ENCODE measurements around the gene CRISP2.

Gene CRISP2

DNA sequence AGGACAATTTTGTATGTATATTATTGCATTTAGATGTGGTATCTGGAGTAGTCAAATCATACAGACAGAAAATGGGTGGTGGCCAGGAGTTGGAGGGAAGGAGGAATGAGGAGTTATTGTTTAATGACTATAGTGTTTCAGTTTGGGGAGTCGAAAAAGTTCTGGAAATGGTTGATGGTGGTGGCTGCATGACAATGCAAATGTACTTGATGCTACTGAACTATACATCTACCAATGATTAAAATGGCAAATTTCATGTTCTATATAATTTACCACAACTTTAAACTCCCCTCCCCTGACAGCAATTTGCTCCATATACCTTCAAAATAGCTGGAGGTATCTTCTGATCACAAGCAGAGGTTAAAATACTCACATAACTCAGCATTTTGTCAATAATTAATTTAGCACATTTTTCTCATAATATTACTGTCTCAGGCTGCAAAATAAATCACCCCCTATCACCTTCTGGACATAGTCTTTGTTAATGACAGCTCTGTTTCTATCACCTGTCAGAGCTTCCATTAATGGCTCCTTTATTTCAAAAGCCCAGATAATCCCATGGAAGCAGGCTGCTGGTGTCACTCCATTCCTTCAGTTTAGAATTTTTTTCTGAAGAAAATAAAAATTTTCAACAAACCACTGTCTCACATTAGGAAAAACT lies 51.0 kb downstream of the CRISP2 start:
- no peak for DNase-seq (ENCODE audit: low read depth in 1 of 2, low spot score in 1 of 2)

DNA sequence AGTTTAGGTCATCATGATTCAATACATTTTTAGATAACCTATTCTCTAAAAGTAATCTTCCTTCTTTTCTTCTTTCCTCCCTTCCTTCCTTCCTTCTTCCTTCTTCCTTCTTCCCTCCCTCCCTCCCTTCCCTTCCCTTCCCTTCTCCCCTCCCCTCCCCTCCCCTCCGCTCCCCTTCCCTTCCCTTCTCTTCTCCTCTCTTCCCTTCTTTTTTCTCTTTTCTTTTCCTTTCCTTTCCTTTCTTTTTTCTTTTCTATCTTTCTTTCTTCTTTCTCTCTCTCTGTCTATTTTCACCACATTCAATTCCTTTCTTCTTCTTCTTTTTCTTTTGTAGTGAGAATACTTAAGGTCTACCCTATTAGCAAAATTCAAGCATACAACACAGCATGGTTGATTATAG lies 59.4 kb downstream of the CRISP2 start:
- no peak for DNase-seq (ENCODE audit: low read depth in 1 of 2, low spot score in 1 of 2)

DNA sequence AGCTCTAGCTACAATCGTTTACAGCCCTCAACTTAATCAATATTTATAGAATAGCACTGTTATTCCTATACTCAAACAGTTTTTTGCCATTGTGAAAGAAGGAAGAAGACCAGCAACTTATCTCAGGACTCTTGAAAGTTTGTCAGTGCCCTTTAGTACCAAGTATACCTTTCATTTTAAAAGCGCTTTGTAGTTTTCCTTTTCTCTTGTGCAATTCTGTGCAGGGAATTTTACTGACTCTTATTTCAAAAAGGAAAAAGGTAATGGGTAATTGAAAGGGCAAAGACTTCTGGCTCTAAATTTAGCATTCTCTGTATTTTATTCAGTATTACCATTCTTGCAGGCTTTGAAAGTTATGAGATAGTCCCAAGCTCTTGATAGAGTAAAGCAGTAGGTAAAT lies 59.9 kb downstream of the CRISP2 start:
- DNase-seq (ENCODE audit: low read depth in 1 of 2, low spot score in 1 of 2), result no peak

DNA sequence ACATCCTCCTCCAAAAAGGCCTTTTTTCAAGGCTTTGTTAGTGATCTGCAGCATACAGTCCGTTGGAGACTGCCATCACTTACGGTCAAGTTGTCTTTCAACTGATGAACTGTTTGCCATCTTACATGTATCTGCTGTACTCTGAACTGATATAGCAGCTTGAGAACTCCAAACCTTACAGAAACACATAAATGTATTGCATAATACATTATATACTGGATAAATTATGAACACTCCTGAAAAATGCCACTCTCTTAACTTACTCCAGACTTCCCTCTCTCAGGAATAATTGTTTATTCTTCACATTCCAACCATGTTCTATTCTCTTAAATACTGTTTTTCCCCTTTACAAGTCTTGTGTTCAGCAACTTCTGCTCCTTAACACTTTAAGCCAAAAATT lies 62.1 kb downstream of the CRISP2 start:
- DNase-seq (ENCODE audit: low read depth in 1 of 2, low spot score in 1 of 2), result no peak

DNA sequence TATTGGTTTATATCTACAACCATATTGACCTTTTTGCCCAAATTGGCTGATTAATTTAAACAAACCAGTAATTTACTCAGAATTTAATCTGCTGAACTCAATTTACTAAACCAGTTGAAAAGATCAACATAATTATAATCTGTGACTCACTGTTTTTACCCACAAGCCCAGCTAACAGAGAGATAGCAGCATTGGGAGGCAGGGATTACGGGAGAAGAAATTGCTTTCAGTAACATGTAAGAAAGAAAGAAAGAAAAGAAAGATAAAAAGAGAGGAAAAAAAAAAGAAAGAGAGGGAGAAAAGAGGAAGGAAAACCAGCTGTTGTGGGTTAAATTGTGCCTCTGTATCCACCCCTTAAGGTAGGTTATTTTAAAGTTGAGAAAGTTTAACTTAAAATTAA lies 63.4 kb downstream of the CRISP2 start:
- no peak for DNase-seq (ENCODE audit: low read depth in 1 of 2, low spot score in 1 of 2)

DNA sequence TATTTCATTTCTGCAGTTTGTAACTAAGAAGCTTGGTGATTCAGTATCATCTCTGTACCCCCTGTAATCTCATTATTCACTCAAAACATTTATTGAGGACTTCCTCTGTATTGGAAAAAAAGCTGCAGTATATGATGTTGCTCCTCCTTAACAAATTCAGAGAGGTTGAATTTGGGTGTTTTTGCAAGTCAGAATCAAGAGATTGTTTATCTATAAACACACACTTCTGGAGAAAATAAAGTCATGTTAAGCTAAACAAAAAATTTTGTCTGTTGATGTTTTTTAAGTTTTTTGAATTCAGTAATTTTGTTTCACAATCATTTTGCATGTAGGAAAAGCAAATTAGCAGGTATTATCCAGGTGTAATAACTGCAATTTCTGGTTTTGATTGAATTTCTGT lies 65.3 kb downstream of the CRISP2 start:
- DNase-seq (ENCODE audit: low read depth in 1 of 2, low spot score in 1 of 2), result no peak

DNA sequence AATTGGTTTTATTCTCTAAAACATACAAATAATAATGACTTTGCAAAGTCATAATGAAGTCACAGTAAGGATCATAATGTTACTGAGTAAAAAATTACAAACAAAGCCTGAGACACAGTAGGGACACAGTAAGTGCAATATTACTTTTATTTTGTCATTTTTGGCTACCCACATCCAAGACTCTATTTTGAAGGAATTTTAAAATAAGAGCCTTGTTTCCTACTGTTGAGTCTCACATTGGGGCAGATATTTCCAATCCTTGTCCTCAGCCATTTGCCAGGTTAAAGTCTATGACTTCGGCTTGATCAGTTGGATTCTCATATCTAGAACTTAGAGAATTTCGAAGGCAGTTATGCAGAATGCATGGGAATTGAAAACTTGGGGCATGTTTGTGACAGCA lies 65.9 kb downstream of the CRISP2 start:
- no peak for DNase-seq (ENCODE audit: low read depth in 1 of 2, low spot score in 1 of 2)

DNA sequence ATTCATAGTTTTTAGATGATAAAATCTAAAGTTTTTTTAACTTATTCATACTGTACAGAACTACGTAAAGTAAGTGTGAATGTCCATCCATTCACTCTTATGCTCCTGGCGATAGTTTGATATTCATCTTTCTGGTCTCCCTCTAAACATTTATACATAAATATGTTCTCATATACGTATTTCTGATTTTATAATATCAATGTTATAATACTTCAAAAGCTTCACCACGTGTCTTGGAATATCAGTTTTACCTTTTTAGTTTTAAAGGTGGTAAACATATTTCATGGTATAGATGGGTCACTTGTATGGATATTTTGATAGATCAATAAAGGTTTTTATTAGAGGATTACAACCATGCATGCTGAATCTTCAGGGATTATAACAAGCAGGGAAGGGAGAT lies 66.4 kb downstream of the CRISP2 start:
- DNase-seq (ENCODE audit: low read depth in 1 of 2, low spot score in 1 of 2), result no peak

DNA sequence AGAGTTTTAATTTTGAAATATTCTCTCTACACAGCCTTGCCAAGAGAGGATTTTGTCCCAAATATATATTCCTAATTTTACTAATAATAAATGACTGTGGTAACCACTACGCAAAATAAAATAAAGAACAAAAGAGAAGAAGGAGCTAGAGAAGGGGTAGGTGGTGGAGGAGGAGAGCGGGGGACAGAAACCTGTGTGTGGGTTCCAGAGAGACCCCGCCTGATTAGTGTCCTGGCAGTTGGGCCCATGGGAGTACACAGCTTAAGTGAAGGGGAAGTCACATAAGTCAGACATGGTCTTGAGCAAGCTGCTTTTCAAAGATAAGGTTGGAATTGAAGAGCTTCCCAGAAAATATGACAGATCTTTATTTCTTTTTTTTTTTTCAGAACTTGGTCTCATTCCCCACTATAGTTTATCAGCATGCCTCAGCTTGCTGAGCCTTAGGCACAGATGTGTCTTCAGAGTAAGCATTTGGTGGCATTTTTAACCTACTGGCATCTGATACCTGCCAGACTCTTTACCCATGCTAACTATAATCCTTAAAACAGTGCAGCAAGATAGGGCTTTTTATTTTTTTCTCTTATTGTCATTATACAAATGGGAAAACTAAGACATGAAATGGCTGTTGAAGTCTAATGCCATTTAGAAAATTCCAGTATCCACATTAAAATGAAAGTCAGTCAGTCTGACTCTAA lies 67.1 kb downstream of the CRISP2 start:
- no peak for DNase-seq (ENCODE audit: low read depth in 1 of 2, low spot score in 1 of 2)

DNA sequence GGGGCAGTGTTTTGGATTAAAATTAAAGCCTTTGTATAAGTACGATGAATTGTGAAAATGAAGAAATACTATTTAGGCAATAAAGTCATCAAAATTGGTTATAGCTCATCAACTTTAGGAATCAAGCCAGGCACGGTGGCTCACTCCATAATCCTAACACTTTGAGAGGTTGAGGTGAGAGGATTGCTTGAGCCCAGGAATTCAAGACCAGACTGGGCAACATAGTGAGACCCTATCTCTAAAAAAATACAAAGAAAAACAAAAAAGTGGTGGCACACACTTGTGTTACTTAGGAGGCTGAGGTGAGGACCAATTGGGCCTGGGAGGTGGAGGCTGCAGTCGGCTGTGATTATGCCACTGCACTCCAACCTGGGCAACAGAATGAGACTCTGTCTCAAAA lies 68.2 kb downstream of the CRISP2 start:
- no peak for DNase-seq (ENCODE audit: low read depth in 1 of 2, low spot score in 1 of 2)
